CD4-positive, alpha-beta T cell treated with Interleukin-12 subunit alpha and Interleukin-12 subunit beta, for 1 hour (primary cell): ENCODE measurements around the gene MAN1C1.

Experiments
- DNase-seq: peaks from one replicate; pipeline ENCODE4 v3.0.0-alpha.2; 2020

MAN1C1 gene

GRCh38 chr1:25807480-25808390 is 191.1 kb downstream of the MAN1C1 start:
- DNase-seq: no peak

- DNase-seq: no peak
These were observed 192.1 kb downstream of the MAN1C1 start for GRCh38 chr1:25808481-25809244.

GRCh38 chr1:25809283-25809926 is 192.8 kb downstream of the MAN1C1 start:
- no peak for DNase-seq

- DNase-seq: no peak
These were observed 193.3 kb downstream of the MAN1C1 start for GRCh38 chr1:25809929-25810328.

GRCh38 chr1:25810341-25811299 is 194.0 kb downstream of the MAN1C1 start:
- DNase-seq: peak; percentile 82

- no peak for DNase-seq
These were observed 194.9 kb downstream of the MAN1C1 start for GRCh38 chr1:25811384-25812082.

- no peak for DNase-seq
These were observed 196.6 kb downstream of the MAN1C1 start for GRCh38 chr1:25813071-25813733.

GRCh38 chr1:25813734-25814471 is 197.3 kb downstream of the MAN1C1 start:
- no peak for DNase-seq

GRCh38 chr1:25814549-25815087 is 198.0 kb downstream of the MAN1C1 start:
- no peak for DNase-seq

- DNase-seq: no peak
These were observed 198.9 kb downstream of the MAN1C1 start for GRCh38 chr1:25815208-25816111.

- no peak for DNase-seq
These were observed 199.6 kb downstream of the MAN1C1 start for GRCh38 chr1:25816112-25816718.

- no peak for DNase-seq
These were observed 201.4 kb downstream of the MAN1C1 start for GRCh38 chr1:25817840-25818501.

- DNase-seq: no peak
These were observed 202.0 kb downstream of the MAN1C1 start for GRCh38 chr1:25818569-25818968.

GRCh38 chr1:25819491-25820246 is 203.1 kb downstream of the MAN1C1 start, which contains the start of gene MTFR1L:
MTFR1L (plus strand) TSS chr1:25819954; CDS start chr1:25823105, 3,151 bp downstream.
- peak; percentile 93 for DNase-seq

- peak; percentile 76 for DNase-seq
These were observed 203.9 kb downstream of the MAN1C1 start for GRCh38 chr1:25820247-25821111.

GRCh38 chr1:25821112-25821476 is 204.5 kb downstream of the MAN1C1 start:
- no peak for DNase-seq
